A673 (cell line): ENCODE results near the gene KRT71.

Experiments
- EZH2 ChIP-seq: fragments of 200-600 bp; sonication (generic); IDR thresholded peaks from 2 replicates; pipeline ENCODE4 v1.6.1; 2017; ENCODE audit warnings: borderline replicate concordance, low read depth, mild to moderate bottlenecking, mixed read lengths, antibody characterized with exemption, low read length; ENCODE audit not compliant: poor library complexity, severe bottlenecking
- TF ChIP-seq, protein P1 (sequence below): fragments of 300-800, 200-600 bp; sonication (generic); conservative IDR thresholded peaks from 2 replicates; pipeline ENCODE4 v1.5.1; 2017; ENCODE audit warnings: low read depth, mild to moderate bottlenecking, antibody characterized with exemption, low read length, moderate library complexity, mixed read lengths

DNA sequence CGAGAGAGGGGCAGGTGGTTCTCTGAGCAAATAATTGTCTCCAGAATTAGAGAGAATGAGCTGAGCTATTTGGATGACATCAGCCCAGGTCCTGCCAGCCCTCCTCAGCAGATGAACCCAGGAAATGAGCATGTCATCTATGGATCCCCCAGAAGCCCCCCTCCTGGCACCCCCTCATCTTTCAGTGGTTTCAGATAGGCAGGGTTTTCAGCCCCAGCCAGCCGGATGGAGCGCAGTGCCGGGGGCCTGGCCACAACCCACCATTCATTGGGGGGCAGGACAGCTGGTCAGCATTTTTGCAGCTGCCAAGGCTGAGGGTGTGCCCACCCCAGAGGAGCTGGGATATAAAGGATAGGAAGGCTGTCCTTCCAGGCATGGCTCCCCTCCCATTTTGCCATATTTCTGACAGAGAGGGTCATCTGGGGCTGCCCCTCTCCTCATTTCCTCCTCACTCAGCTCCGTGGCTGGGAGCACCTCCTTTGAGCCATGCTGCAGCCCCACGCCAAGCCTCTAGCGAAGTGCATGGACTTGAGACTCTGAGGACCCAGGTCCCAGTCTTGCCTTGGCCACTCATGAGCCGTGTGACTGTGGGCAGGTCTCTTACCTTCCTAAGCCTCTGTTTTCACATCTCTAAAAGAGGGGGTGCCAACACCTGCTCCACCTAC, 6.0 kb upstream of the KRT71 start:
- TF ChIP-seq, protein P1, sequence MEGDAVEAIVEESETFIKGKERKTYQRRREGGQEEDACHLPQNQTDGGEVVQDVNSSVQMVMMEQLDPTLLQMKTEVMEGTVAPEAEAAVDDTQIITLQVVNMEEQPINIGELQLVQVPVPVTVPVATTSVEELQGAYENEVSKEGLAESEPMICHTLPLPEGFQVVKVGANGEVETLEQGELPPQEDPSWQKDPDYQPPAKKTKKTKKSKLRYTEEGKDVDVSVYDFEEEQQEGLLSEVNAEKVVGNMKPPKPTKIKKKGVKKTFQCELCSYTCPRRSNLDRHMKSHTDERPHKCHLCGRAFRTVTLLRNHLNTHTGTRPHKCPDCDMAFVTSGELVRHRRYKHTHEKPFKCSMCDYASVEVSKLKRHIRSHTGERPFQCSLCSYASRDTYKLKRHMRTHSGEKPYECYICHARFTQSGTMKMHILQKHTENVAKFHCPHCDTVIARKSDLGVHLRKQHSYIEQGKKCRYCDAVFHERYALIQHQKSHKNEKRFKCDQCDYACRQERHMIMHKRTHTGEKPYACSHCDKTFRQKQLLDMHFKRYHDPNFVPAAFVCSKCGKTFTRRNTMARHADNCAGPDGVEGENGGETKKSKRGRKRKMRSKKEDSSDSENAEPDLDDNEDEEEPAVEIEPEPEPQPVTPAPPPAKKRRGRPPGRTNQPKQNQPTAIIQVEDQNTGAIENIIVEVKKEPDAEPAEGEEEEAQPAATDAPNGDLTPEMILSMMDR, result no peak
- TF ChIP-seq EZH2, result no peak
